Right lobe of liver (tissue), 4 donors: ENCODE measurements around the gene TOE1.

Experiments used
- POLR2A ChIP-seq: fragments of 450-650 bp; IDR thresholded peaks from one replicate; pipeline ENCODE4 v1.6.1; 2017; ENCODE audit warnings: antibody characterized with exemption, mild to moderate bottlenecking
- TF ChIP-seq, protein P1 (sequence below), 4 donors: fragments of 200-600 bp in 3 of 4; fragments of 450-650 bp in 1 of 4; IDR thresholded peaks; one replicate each; pipeline versions ENCODE4 v1.5.1 to v1.8.0; 2016 to 2022; ENCODE audit warnings: antibody characterized with exemption in 4 of 4, mild to moderate bottlenecking in 2 of 4
- donor health status: DM: no; HTN: no; CAD: no.
- donor health status: DM: no; HTN: no; CAD: no.
- donor health status: DM: no; HTN: yes; CAD: no.

DNA sequence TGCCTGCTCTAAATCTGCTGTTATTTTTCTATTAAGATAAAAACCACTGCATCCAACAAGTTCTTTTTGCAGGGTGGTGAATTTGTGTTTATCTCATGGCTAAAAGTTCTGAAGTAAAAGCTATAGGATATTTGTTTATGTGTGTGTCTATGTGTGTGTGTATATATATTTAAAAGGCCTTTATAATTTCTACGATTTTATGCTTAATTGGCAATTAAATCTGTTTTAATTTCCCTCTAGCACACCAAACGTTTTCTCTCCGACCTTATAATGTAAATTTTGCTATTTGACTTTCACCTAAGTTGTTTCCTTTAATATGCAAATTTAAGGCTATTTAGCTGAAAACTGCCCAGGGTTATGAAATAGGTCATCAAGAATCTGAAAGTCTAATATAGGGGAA is 33.1 kb upstream of the TOE1 start:
- no peak for TF ChIP-seq POLR2A
- TF ChIP-seq, protein P1, sequence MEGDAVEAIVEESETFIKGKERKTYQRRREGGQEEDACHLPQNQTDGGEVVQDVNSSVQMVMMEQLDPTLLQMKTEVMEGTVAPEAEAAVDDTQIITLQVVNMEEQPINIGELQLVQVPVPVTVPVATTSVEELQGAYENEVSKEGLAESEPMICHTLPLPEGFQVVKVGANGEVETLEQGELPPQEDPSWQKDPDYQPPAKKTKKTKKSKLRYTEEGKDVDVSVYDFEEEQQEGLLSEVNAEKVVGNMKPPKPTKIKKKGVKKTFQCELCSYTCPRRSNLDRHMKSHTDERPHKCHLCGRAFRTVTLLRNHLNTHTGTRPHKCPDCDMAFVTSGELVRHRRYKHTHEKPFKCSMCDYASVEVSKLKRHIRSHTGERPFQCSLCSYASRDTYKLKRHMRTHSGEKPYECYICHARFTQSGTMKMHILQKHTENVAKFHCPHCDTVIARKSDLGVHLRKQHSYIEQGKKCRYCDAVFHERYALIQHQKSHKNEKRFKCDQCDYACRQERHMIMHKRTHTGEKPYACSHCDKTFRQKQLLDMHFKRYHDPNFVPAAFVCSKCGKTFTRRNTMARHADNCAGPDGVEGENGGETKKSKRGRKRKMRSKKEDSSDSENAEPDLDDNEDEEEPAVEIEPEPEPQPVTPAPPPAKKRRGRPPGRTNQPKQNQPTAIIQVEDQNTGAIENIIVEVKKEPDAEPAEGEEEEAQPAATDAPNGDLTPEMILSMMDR (IDR thresholded peaks at IDR 0.05), result no peak
